Progenitor cell of endocrine pancreas (in vitro differentiated cells): ENCODE results near the gene BMPR1B. TPM values are rescaled to one million over a fixed set of nuclear protein-coding genes. Genes with fewer than 3 reads are reported as not detected.

ENCODE experiments used
- DNase-seq: peaks from one replicate; pipeline ENCODE4 v3.0.0; 2021; ENCODE audit warnings: low spot score; ENCODE audit not compliant: unreplicated experiment
- H3K27ac Mint-ChIP-seq: 2 replicates; pipeline ENCODE4 v1.8.0; 2021; ENCODE audit warnings: mild to moderate bottlenecking, moderate library complexity, mixed read lengths
- H3K27me3 Mint-ChIP-seq: 2 replicates; pipeline ENCODE4 v1.8.0; 2021; ENCODE audit warnings: mixed read lengths
- H3K36me3 Mint-ChIP-seq: 2 replicates; pipeline ENCODE4 v1.8.0; 2022; ENCODE audit warnings: mixed read lengths; ENCODE audit not compliant: insufficient read depth
- H3K4me1 Mint-ChIP-seq: 2 replicates; pipeline ENCODE4 v1.8.0; 2021; ENCODE audit warnings: low read depth, mixed read lengths
- H3K4me3 Mint-ChIP-seq: 2 replicates; pipeline ENCODE4 v1.8.0; 2021; ENCODE audit warnings: low read depth, mild to moderate bottlenecking, moderate library complexity, mixed read lengths
- H3K9me3 Mint-ChIP-seq: 2 replicates; pipeline ENCODE4 v1.8.0; 2021; ENCODE audit warnings: low read depth, mixed read lengths
- CTCF ChIP-seq: fragments of 200-600 bp; sonication (generic); IDR thresholded peaks from one replicate; pipeline ENCODE4 v1.5.0; 2021; ENCODE audit warnings: antibody characterized with exemption, mild to moderate bottlenecking; ENCODE audit not compliant: unreplicated experiment
- total RNA-seq: library from RNA; stranded (reverse); gene quantifications from 2 replicates; pipeline ENCODE4 v1.2.1, GENCODE V29; 2021

Gene BMPR1B
- total RNA-seq, 1 donor from 2014 or later: 21.1 TPM

DNA sequence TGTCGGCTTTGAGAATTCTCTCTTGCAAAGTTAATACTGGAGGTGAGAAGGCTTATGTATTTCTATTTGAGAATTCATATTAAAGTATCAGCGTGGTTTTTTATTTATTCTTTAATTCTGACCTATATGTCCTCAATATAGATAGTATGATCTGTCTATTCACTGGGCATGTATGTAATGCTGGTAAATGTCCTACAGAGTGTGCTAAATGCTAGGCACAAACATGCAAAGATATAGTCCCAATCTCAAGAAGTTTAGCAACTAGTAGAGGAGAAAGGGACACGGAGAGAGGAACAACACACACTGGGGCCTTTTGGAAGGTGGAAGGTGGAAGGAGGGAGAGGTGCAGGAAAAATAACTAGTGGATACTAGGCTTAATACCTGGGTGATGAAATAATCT lies 11.0 kb upstream of the BMPR1B start:
- Mint-ChIP-seq H3K27me3 (no peaks in the 10 kb centered on the region), H3K4me3 (no peak overlapping the region), H3K27ac (no peak overlapping the region), H3K9me3 (no peaks in the 10 kb centered on the region), H3K36me3 (no peaks in the 10 kb centered on the region), H3K4me1 (peaks cover 16% of the 10 kb centered on the region)
- DNase-seq: no peak
- no peak for TF ChIP-seq CTCF

DNA sequence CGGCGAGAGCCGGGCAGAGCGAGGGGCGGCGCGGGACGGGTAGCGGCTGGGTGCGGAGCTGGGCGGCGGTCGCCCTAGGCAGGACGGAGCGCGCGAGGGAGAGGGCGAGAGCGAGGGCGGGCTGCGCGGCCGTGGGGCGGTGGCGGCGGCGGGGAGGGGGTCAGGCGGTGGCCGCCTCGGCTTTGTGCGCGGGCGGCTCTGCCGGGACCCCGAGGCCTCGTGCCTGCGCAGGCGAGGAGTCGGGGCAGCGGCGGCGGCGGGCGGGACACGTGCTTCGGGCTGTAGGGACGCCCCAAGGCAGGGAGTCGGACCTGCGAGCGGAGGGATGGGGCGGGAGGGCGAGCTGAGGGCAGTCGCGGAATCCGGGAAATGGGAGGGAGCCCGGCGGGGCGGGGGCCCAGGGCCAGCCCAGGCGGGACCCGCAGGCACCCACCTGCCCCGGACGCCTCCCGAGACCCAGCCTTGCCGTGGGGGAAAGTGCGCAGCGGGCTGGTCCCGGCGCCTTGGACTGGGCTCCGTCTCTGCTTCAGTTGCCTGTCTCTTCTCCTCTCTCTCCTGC lies 465 bp downstream of the BMPR1B start:
- H3K36me3 Mint-ChIP-seq: no peaks in the 10 kb centered on the region
- peak overlapping the region; percentile 83 for H3K4me3 Mint-ChIP-seq
- peak; percentile 60 for DNase-seq
- H3K27me3 Mint-ChIP-seq: peaks cover 4% of the 10 kb centered on the region
- no peak for TF ChIP-seq CTCF
- peaks cover 19% of the 10 kb centered on the region for H3K4me1 Mint-ChIP-seq
- peak overlapping the region; percentile 92 for H3K27ac Mint-ChIP-seq
- no peaks in the 10 kb centered on the region for H3K9me3 Mint-ChIP-seq

GRCh38 chr4:94758700-94759399 lies 1.1 kb downstream of the BMPR1B start:
- Mint-ChIP-seq H3K4me1 (peaks cover 19% of the 10 kb centered on the region), H3K36me3 (no peaks in the 10 kb centered on the region), H3K27ac (peak overlapping the region; percentile 92), H3K4me3 (peak overlapping the region; percentile 83), H3K27me3 (peaks cover 4% of the 10 kb centered on the region), H3K9me3 (no peaks in the 10 kb centered on the region)
- TF ChIP-seq CTCF: no peak
- no peak for DNase-seq

- H3K9me3 Mint-ChIP-seq: no peaks in the 10 kb centered on the region
- H3K4me3 Mint-ChIP-seq: peak overlapping the region; percentile 83
- H3K36me3 Mint-ChIP-seq: no peaks in the 10 kb centered on the region
- peaks cover 19% of the 10 kb centered on the region for H3K4me1 Mint-ChIP-seq
- no peak overlapping the region for H3K27ac Mint-ChIP-seq
- no peak for DNase-seq
- TF ChIP-seq CTCF: no peak
- H3K27me3 Mint-ChIP-seq: peaks cover 4% of the 10 kb centered on the region
Observed at GRCh38 chr4:94759767-94760211, 2.0 kb downstream of the BMPR1B start.

DNA sequence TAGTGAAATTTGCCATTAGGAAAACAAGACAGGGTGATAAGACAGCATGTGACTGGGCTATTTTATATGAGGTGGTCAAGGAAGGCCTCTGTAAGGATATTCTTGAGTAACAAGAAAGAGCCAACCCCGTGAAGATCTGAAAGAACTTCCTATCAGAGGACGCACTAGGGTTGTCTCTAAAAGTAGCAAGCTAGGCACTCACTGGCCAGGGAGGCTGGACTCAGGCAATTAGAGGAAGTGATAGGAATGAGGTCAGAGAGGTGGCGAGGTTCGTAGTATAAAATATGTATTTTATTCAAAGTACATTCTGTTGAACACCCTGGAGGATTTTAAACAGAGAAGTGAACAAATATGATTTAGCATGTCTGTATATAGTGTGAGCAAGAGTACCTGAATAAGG lies 4.6 kb downstream of the BMPR1B start:
- TF ChIP-seq CTCF: no peak
- DNase-seq: no peak
- no peak overlapping the region for H3K4me3 Mint-ChIP-seq
- no peaks in the 10 kb centered on the region for H3K9me3 Mint-ChIP-seq
- H3K27ac Mint-ChIP-seq: no peak overlapping the region
- H3K4me1 Mint-ChIP-seq: peaks cover 15% of the 10 kb centered on the region
- H3K27me3 Mint-ChIP-seq: no peaks in the 10 kb centered on the region
- no peaks in the 10 kb centered on the region for H3K36me3 Mint-ChIP-seq
